ENCODE data around the gene PFKFB3. TPM values are rescaled to one million over a fixed set of nuclear protein-coding genes. Genes with fewer than 3 reads are reported as not detected.
A peak's percentile ranks its signal among the peaks of the same experiment; 100 is the strongest.

PFKFB3 gene
- total RNA-seq, 4 donors from 2014 or later = 29.6 to 78.3 (median 38.4) TPM

GRCh38 chr10:6162589-6163356 is 40.0 kb upstream of the PFKFB3 start:
- WGBS, 2 donors (ENCODE audit: low coverage in 1 of 2) = 42 to 66% methylated on average over 10 to 11 of the region's 12 CpGs
- Histone ChIP-seq H3K36me3 (peaks cover 0 to 9% of the 10 kb centered on the region in 2 donors), H3K27ac (peak overlapping the region; percentile 82 to 96 (median 92)), H3K4me3 (peak overlapping the region; percentile 30 to 69), H3K4me1 (peaks cover 2 to 54% (median 9%) of the 10 kb centered on the region in 3 donors), H3K9me3 (no peaks in the 10 kb centered on the region), H3K27me3 (no peaks in the 10 kb centered on the region)
- ATAC-seq = no peak
- TF ChIP-seq POLR2A (IDR thresholded peaks at IDR 0.05) (no peak), CTCF (IDR thresholded peaks at IDR 0.05) (no peak), POLR2AphosphoS5 (IDR thresholded peaks at IDR 0.05) (no peak), EP300 (IDR thresholded peaks at IDR 0.05) (no peak)

GRCh38 chr10:6163364-6164270 is 39.1 kb upstream of the PFKFB3 start:
- no CpG with 5 or more reads among the region's 91 CpGs for WGBS, 2 donors (ENCODE audit: low coverage in 1 of 2)
- peaks cover 0 to 9% of the 10 kb centered on the region in 2 donors for H3K36me3 ChIP-seq
- no peaks in the 10 kb centered on the region for H3K9me3 ChIP-seq
- ATAC-seq = peak; percentile 98
- H3K27ac ChIP-seq = peak overlapping the region; percentile 90 to 96 (median 93)
- TF ChIP-seq POLR2A (IDR thresholded peaks at IDR 0.05) = peak; percentile 76 to 79
- TF ChIP-seq EP300 (IDR thresholded peaks at IDR 0.05) = no peak
- TF ChIP-seq CTCF (IDR thresholded peaks at IDR 0.05) = peak in 1 of 4 experiments; percentile 34
- peak; percentile 94 for TF ChIP-seq POLR2AphosphoS5 (IDR thresholded peaks at IDR 0.05)
- H3K27me3 ChIP-seq = no peaks in the 10 kb centered on the region
- H3K4me3 ChIP-seq = peak overlapping the region; percentile 69 to 84
- H3K4me1 ChIP-seq = peaks cover 2 to 63% (median 12%) of the 10 kb centered on the region in 3 donors

- WGBS, 2 donors (ENCODE audit: low coverage in 1 of 2) = 17 to 18% methylated on average over 9 to 11 of the region's 16 CpGs
Measured at GRCh38 chr10:6164271-6165095, 38.2 kb upstream of the PFKFB3 start.

More at GRCh38 chr10:6164271-6165095, 38.2 kb upstream of the PFKFB3 start:
- H3K27ac ChIP-seq = peak overlapping the region; percentile 90 to 96 (median 93)
- ATAC-seq = no peak
- peak overlapping the region; percentile 69 to 84 for H3K4me3 ChIP-seq
- TF ChIP-seq POLR2AphosphoS5 (IDR thresholded peaks at IDR 0.05) = no peak
- TF ChIP-seq EP300 (IDR thresholded peaks at IDR 0.05) = no peak
- no peak for TF ChIP-seq POLR2A (IDR thresholded peaks at IDR 0.05)
- TF ChIP-seq CTCF (IDR thresholded peaks at IDR 0.05) = no peak
- H3K4me1 ChIP-seq = peaks cover 2 to 71% (median 12%) of the 10 kb centered on the region in 3 donors
- no peaks in the 10 kb centered on the region for H3K9me3 ChIP-seq
- H3K36me3 ChIP-seq = peaks cover 0 to 9% of the 10 kb centered on the region in 2 donors
- no peaks in the 10 kb centered on the region for H3K27me3 ChIP-seq

Measured in gastroesophageal sphincter (tissue), 4 donors.